ENCODE data around the gene ZBTB7C. TPM values are rescaled to one million over a fixed set of nuclear protein-coding genes. Genes with fewer than 3 reads are reported as not detected.

The ZBTB7C gene
- total RNA-seq, 1 donor from 2014 or later, result 0.56 TPM

DNA sequence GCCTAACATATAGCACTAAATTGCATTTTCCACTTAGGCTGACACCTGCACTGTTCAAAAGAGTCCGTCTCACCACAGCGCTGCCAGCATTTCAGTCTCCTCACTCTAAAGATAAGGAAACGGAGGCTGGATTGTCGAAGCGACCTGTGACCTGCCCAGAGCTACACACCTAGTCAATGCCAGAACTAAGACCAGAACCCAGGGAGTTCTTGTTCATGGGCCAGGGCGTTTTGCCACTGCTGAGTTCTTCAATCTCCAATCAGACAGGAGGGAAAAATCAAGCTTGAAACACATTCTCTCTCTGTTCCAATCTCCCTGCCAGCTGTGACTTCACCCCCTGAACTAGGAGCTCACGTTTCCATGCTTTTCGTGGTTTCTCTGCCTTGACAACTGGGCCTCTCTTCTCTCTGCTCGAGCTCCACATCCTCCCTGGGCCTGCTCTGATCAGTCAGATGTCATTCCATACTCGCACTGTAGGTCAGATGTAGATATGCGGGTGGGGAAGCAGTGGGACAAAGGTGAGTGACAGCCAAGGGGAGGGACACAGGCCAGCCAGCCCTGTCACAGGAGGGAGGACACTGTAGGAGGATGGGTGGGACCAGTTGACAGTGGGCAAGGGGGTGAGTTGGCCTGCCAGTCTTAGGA is 257.6 kb downstream of the ZBTB7C start:
- Mint-ChIP-seq H3K4me1 (no peaks in the 10 kb centered on the region), H3K36me3 (ENCODE audit: low read depth) (no peaks in the 10 kb centered on the region), H3K27ac (no peak overlapping the region), H3K27me3 (peaks cover 31% of the 10 kb centered on the region), H3K4me3 (no peak overlapping the region), H3K9me3 (no peaks in the 10 kb centered on the region)
- intact Hi-C loops (cut with micrococcal nuclease), result no loop called here
- no peak for DNase-seq

DNA sequence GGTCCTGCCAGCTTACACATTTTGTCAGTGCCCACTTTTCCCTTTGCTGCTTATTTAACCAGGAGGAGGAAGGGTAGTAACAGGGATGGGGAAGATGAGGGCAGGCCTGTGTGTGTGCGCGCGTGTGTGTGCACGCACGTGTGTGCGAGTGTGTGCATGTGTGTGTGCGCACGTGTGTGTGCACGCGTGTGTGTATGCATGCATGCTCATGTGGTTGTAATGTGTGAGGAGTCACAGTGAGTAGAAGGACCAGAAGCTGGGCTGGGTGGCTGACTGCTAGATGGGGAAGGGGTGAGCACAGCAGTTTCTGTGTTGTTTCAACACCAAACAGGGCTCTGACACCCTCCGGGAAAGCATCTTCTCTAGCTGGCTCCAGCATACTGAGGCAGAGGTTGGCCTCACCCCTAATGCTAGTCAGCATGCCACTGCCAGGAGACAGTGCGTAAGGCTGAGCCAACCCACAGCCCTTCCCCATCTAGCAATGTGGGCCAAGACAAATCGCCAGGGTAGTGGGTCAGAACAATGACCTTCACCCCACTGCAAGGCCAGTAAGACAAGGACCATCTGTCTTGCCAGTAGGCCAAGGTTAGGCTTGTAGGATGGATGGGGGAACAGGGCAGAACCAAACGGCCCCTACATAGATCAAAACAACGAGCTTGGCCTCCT is 260.0 kb downstream of the ZBTB7C start:
- DNase-seq, result no peak
- H3K27me3 Mint-ChIP-seq, result peaks cover 30% of the 10 kb centered on the region
- intact Hi-C loops (cut with micrococcal nuclease), result no loop called here
- H3K4me1 Mint-ChIP-seq, result no peaks in the 10 kb centered on the region
- H3K9me3 Mint-ChIP-seq, result no peaks in the 10 kb centered on the region
- H3K36me3 Mint-ChIP-seq (ENCODE audit: low read depth), result no peaks in the 10 kb centered on the region
- no peak overlapping the region for H3K4me3 Mint-ChIP-seq
- H3K27ac Mint-ChIP-seq, result no peak overlapping the region

DNA sequence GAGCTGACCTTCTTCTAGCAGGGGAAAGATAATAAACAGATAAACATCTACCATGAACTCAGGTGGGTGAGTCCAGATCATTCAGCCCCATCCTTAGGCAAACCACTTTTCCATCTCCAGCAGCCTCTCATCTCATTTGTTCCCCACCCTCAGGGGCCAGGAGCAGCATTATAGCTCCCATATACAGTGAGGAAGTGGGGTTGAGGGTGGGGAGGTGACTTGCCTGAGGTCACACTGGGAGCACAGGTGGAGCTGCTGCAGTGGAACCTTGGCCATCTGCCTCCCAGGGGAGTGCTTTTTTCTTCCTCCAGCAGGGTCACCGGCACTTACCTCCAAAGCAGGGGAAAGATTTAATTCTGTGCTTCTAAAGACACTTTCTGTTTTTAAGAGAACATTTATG is 266.2 kb downstream of the ZBTB7C start:
- peaks cover 14% of the 10 kb centered on the region for H3K4me1 Mint-ChIP-seq
- no peak overlapping the region for H3K27ac Mint-ChIP-seq
- no peak for DNase-seq
- intact Hi-C loops (cut with micrococcal nuclease), result no loop called here
- no peak overlapping the region for H3K4me3 Mint-ChIP-seq
- no peaks in the 10 kb centered on the region for H3K9me3 Mint-ChIP-seq
- H3K27me3 Mint-ChIP-seq, result peaks cover 37% of the 10 kb centered on the region
- no peaks in the 10 kb centered on the region for H3K36me3 Mint-ChIP-seq (ENCODE audit: low read depth)

DNA sequence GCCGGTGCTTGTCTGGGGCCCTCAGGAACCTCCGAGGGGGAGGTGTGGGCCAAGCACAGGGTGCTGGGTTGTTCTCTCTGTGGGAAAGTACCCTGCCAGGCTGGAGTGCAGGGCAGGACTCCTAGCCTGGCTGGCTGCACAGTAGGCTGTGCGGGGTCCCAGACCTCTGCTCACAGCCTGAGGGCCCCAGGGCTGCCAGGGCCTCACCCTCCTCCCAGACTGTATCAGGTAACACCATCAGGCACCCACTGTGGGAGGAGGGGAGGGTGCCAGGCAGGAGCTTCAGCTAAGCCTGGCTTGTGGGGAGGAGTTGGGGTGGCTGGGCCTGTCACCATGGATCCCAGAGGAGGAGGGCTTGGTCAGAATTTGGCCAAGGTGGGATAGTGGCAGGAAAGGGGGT is 266.8 kb downstream of the ZBTB7C start:
- intact Hi-C loops (cut with micrococcal nuclease), result no loop called here

DNA sequence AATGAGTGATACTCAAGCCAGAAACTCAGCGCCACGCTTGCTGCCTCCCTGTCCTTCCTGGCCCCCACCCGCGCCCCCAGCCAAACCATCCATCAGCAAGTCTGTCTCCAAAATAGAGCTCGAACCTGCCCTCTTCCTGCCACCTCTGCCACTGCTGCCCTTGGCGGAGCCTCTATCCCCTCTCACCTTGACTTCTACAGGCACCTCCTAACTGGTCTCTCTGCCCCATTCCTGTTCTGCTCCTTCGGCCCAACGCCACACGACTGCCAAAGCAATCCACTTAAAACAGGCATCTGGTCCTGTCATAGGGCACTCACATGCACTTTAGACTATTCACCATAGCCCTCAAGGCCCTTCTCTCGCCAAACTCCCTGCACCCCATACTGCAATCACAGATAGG is 268.5 kb downstream of the ZBTB7C start:
- no peaks in the 10 kb centered on the region for H3K36me3 Mint-ChIP-seq (ENCODE audit: low read depth)
- intact Hi-C loops (cut with micrococcal nuclease), result no loop called here
- no peaks in the 10 kb centered on the region for H3K9me3 Mint-ChIP-seq
- H3K4me3 Mint-ChIP-seq, result no peak overlapping the region
- peak overlapping the region; percentile 30 for H3K27ac Mint-ChIP-seq
- no peak for DNase-seq
- H3K4me1 Mint-ChIP-seq, result peaks cover 24% of the 10 kb centered on the region
- H3K27me3 Mint-ChIP-seq, result peaks cover 47% of the 10 kb centered on the region

More for the DNA sequence above, 266.8 kb downstream of the ZBTB7C start:
- no peak for DNase-seq
- Mint-ChIP-seq H3K36me3 (ENCODE audit: low read depth) (no peaks in the 10 kb centered on the region), H3K9me3 (no peaks in the 10 kb centered on the region), H3K27ac (no peak overlapping the region), H3K4me1 (peaks cover 20% of the 10 kb centered on the region), H3K27me3 (peaks cover 43% of the 10 kb centered on the region), H3K4me3 (no peak overlapping the region)

DNA sequence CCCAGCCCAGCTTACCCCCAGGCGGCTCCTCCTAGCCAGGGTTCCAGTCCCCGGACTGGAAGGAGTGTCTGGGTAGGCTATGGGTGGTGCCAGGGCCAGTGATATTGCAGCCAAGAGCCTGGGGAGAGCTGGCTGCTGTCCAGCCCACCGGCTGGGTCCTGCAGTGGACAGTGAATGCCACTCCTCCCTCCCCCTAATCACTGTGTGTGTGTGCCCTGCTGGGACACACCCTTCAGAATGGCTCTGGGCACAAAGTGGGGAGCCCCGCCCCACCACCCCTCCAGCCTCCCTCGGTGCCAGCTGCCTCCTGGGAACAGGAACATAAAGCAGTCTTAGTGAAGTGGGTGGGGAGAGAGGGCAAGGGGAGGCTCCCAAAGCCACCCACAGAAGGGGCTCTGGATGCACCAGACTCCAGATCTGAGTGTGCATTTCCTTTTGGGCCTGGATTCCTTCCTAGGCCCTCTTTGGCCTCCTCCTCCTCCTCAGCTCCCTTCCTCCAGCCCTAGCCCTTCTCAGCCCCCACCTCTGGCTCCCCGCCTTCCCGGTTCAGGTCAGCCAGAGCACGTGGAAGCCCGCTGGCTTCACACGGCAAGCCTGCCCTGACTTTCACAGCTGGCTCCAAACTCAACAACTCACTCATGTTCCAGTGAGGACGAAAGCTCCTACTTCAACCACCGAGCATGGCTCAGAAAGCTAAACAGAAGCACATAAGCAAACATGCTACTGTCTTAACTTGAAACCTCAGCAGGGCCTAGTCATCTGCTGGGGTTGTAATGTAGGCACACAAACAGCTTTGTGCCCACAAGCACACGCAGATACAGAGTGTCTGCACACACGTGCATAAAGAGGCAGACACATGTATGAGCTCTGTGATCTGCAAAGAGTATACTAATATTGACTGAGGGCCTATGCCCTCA is 269.5 kb downstream of the ZBTB7C start:
- Mint-ChIP-seq H3K4me3 (no peak overlapping the region), H3K4me1 (peaks cover 26% of the 10 kb centered on the region), H3K9me3 (no peaks in the 10 kb centered on the region), H3K27ac (no peak overlapping the region), H3K36me3 (ENCODE audit: low read depth) (no peaks in the 10 kb centered on the region), H3K27me3 (peaks cover 49% of the 10 kb centered on the region)
- intact Hi-C loops (cut with micrococcal nuclease), result loop anchor here (5.0 kb wide), 1 partner anchor 268 kb away; the partner anchor contains the start of gene ZBTB7C
- no peak for DNase-seq

DNA sequence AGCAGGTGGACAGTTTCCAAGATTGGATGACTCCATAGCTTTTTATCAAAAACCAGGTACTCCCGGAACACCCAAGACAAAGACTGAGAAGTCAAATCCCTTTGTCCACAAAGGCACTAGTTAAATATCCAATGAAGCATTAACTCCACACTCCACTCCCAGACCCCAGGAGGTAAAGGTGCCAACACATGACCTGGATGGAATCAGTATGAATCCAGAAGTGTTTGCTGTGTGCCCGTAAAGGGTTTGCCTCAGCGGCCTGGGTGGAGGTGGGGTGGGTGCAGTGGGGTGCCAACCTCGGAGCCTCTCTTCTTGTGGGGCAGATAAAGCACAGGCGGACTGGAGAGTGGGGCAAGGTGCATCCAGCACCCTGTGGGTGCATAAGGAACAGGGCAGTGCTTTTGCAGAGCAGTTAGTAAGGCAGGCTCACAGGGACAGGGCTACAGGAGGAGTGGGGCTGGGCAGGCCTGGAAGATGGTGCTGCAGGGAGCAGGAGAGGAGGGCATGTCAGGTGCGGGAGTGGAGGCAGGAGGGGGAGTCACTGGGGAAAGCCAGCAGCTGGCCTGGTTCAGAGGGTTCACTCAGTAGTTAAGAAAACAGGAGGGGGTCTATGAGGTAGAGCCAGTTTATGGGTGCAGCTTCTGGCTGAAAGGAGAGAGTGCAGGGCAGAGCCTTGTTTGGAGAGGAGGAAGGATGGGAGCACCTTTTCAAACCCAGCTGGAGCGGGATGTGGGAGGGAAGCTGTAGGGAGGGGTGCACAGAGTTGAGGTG is 270.3 kb downstream of the ZBTB7C start:
- intact Hi-C loops (cut with micrococcal nuclease), result loop anchor here (5.0 kb wide), 1 partner anchor 268 kb away; the partner anchor contains the start of gene ZBTB7C
- Mint-ChIP-seq H3K36me3 (ENCODE audit: low read depth) (no peaks in the 10 kb centered on the region), H3K27me3 (peaks cover 54% of the 10 kb centered on the region), H3K4me3 (no peak overlapping the region), H3K9me3 (no peaks in the 10 kb centered on the region), H3K27ac (peak overlapping the region; percentile 32), H3K4me1 (peaks cover 26% of the 10 kb centered on the region)
- no peak for DNase-seq

DNA sequence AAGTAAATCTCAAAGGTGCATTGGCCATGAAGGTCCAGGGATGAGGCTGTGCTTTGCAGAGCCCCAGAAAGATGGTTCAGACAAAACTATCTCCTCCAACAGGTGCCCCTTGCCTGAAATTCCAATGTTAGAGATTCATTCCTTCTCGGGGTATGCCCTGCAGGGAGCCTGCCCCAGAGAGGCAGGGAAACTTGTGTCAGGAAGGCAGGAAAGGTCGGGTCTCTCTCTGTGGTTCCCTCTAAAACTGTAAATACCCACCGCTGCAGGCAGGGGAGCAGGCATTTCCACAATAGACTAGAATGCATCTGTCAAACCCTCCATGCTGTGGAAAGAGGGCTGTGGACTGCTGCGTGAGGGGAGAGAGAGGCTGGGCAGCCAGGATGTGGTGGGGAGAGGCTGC is 271.0 kb downstream of the ZBTB7C start:
- no peak for DNase-seq
- Mint-ChIP-seq H3K9me3 (no peaks in the 10 kb centered on the region), H3K27ac (no peak overlapping the region), H3K4me3 (no peak overlapping the region), H3K36me3 (ENCODE audit: low read depth) (no peaks in the 10 kb centered on the region), H3K4me1 (peaks cover 32% of the 10 kb centered on the region), H3K27me3 (peaks cover 57% of the 10 kb centered on the region)
- intact Hi-C loops (cut with micrococcal nuclease), result loop anchor here (5.0 kb wide), 1 partner anchor 269 kb away; the partner anchor contains the start of gene ZBTB7C

DNA sequence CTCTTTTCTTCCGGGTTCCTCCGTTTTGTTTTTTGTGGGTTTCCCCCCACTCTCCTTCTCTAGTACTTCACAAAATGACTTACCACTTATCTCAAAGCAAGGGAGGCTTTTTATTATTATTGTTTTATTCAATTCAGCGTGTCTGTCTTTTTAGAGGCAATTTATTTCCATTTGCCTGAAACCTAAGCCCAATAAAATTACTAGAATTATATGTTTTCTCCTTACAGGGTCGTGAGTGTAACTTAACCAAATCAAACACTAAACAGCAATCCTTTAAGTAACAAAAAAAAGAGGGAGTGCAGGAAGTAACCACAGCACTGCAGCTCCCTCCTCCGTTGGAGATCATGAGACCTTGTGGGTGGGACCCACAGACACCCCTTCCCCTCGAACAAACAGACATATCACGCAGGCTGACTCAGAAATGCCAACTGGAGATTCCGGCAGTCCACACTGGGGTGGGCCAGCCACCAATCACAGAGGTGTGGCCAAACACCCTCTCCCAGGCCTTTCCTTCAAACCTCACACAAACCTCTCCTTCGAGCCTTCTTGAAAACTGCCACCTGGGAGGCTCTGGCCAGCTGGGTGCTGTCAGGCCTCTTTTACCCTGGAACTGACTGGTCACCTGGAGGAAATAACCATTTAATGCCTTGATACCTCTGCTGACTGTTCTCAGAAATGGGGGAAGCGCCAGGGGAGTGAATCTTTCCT is 271.7 kb downstream of the ZBTB7C start:
- H3K4me1 Mint-ChIP-seq, result peaks cover 34% of the 10 kb centered on the region
- intact Hi-C loops (cut with micrococcal nuclease), result loop anchor here (1.0 to 5.0 kb wide), 2 partner anchors 12 to 270 kb away; partner anchors contain the start of gene ZBTB7C
- H3K4me3 Mint-ChIP-seq, result peak overlapping the region; percentile 75
- DNase-seq, result no peak
- no peaks in the 10 kb centered on the region for H3K9me3 Mint-ChIP-seq
- peaks cover 61% of the 10 kb centered on the region for H3K27me3 Mint-ChIP-seq
- H3K27ac Mint-ChIP-seq, result peak overlapping the region; percentile 78
- H3K36me3 Mint-ChIP-seq (ENCODE audit: low read depth), result no peaks in the 10 kb centered on the region

DNA sequence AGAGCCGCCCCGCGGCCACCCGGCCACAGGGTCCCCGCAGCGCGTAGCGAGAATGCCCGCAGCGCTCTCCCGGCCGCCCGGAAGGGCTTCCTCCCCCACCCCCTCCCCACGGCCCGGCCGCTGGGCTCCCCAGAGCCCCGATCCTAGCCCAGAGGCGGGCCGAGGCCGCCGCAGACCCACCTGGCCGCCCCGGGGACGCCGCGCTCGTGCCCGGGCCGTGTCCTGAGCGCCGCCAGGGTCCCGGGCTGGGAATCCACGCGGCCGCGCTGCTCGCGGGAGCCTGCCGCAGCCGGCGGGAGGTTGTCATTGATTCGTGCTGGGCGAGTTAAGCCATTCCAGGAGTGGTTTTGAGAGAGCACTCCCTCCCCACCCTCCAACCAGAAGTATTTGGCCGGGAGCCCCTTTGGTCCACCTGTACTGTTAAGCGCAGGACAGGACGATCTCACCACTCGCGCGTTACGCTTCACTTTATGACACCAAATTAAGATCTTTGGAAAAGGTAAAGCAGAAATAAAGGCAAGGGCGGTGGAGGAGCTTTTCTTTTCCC is 272.3 kb downstream of the ZBTB7C start:
- Mint-ChIP-seq H3K27ac (peak overlapping the region; percentile 78), H3K4me1 (peaks cover 34% of the 10 kb centered on the region), H3K36me3 (ENCODE audit: low read depth) (no peaks in the 10 kb centered on the region), H3K9me3 (no peaks in the 10 kb centered on the region), H3K4me3 (peak overlapping the region; percentile 75), H3K27me3 (peaks cover 67% of the 10 kb centered on the region)
- no peak for DNase-seq
- intact Hi-C loops (cut with micrococcal nuclease), result loop anchor here (1.0 to 5.0 kb wide), 2 partner anchors 12 to 270 kb away; partner anchors contain the start of gene ZBTB7C

DNA sequence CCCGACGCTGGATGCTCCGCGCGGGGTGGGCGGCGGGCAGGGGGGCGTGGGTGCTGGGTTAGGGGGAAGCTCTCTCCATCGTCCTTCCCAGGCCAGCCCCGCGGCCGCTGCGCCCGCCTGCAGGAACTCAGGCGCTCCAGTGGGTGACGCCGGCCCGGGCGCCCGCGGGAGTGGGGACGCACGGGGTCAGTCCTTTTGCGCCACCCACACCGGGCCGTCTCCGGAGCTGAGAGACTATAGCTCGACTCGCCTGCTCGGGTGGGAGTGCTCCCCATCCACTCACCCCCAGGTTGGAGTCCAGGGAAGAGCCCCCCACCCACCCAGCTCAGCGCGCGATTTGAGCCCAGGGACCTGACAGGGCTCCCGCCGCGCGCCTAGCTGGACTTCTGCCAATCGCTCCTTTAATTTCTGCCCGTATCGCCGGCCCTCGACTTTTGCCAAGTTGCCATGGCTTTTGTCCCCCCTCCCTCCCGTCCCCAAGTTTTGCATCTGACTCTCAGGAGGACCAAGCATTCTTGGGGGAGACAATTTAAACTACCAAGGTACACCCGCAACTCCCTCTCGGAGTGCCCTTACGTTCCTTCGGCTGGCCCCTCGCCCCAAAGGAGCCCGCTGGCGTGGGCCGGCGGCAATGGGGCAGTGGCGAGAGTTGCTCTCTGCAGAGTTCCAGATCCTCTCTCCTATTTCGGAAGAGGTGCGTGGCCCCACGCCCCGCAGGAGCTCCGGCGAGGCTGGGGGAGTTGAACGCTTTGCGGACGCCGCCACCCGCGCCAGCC is 272.9 kb downstream of the ZBTB7C start:
- Mint-ChIP-seq H3K4me3 (peak overlapping the region; percentile 67), H3K36me3 (ENCODE audit: low read depth) (no peaks in the 10 kb centered on the region), H3K27me3 (peaks cover 71% of the 10 kb centered on the region), H3K9me3 (no peaks in the 10 kb centered on the region), H3K4me1 (peaks cover 34% of the 10 kb centered on the region), H3K27ac (no peak overlapping the region)
- no peak for DNase-seq
- intact Hi-C loops (cut with micrococcal nuclease), result loop anchor here (5.0 kb wide), 1 partner anchor 271 kb away; the partner anchor contains the start of gene ZBTB7C

DNA sequence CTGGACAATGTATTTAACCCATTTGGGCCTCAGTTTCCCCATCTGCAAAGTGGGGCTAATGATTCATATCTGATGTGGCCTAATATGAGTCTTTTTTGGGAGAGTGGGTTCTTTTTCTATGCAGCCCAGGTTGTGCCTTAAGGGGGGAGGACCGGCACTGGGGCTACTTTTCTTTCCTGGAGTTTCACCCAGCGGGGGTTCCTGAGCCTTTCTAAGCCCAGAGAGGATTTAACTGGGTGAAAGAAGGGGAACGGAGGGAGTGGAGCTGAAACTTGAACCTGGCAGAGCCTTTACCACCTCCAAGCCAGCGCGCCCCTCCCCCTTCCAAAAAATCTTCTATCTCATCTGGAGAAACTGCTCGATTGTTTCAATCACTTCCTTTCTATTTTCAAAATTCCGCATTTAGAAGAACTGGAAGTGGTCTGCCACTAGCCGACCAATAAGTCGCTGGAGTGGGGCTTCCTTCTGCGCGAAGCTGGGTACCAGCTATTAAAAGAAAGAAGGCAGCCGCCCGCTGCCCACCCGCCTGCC is 273.7 kb downstream of the ZBTB7C start:
- H3K4me1 Mint-ChIP-seq, result peaks cover 32% of the 10 kb centered on the region
- H3K27me3 Mint-ChIP-seq, result peaks cover 72% of the 10 kb centered on the region
- peak overlapping the region; percentile 58 for H3K4me3 Mint-ChIP-seq

More for the DNA sequence above, 273.7 kb downstream of the ZBTB7C start:
- intact Hi-C loops (cut with micrococcal nuclease), result loop anchor here (5.0 kb wide), 1 partner anchor 272 kb away; the partner anchor contains the start of gene ZBTB7C
- Mint-ChIP-seq H3K27ac (no peak overlapping the region), H3K36me3 (ENCODE audit: low read depth) (no peaks in the 10 kb centered on the region), H3K9me3 (no peaks in the 10 kb centered on the region)
- DNase-seq, result no peak

All from activated CD4-positive, alpha-beta T cell treated with anti-CD3 and anti-CD28 coated beads, Interleukin-2, amount 10 ng/mL, durations not matched to agents 24 days and 14 days (primary cell).